Hypothalamus (tissue), 51 donors: ENCODE results near the gene STARD7.
"Not testable (repeated sequence)": the region's sequence is repeated elsewhere in the genome, so short reads cannot be mapped to it uniquely, and the experiment has no call there.

ENCODE experiments used
- DNase-seq, 51 donors: peaks; one replicate each; lab custom pipeline; 2025; lab: John Stamatoyannopoulos, UW

STARD7 gene

GRCh38 chr2:96169868-96170507, 38.6 kb downstream of the STARD7 start:
- DNase-seq: no peak

GRCh38 chr2:96167407-96168013, 41.1 kb downstream of the STARD7 start:
- DNase-seq: no peak

GRCh38 chr2:96164459-96165184, 44.0 kb downstream of the STARD7 start:
- peak in 33 of 51 donors; percentile 17 to 86 (median 56) for DNase-seq

GRCh38 chr2:96163768-96164429, 44.7 kb downstream of the STARD7 start:
- peak in 1 of 51 donors; percentile 23 for DNase-seq

- DNase-seq: no peak
Measured at GRCh38 chr2:96163415-96163767, 45.2 kb downstream of the STARD7 start.

- no peak for DNase-seq
Measured at GRCh38 chr2:96161898-96162297, 46.7 kb downstream of the STARD7 start.

GRCh38 chr2:96160366-96160765, 48.3 kb downstream of the STARD7 start:
- DNase-seq: not testable (repeated sequence)

- no peak for DNase-seq
Measured at GRCh38 chr2:96159084-96159830, 49.4 kb downstream of the STARD7 start.

- no peak for DNase-seq
Measured at GRCh38 chr2:96158554-96158940, 50.1 kb downstream of the STARD7 start.

GRCh38 chr2:96157649-96158553, 50.7 kb downstream of the STARD7 start:
- no peak for DNase-seq

- no peak for DNase-seq
Measured at GRCh38 chr2:96156926-96157648, 51.5 kb downstream of the STARD7 start.

GRCh38 chr2:96156011-96156820, 52.4 kb downstream of the STARD7 start:
- no peak for DNase-seq

GRCh38 chr2:96154506-96155380, 53.9 kb downstream of the STARD7 start:
- DNase-seq: no peak

GRCh38 chr2:96153991-96154431, 54.6 kb downstream of the STARD7 start:
- DNase-seq: no peak

GRCh38 chr2:96153291-96153713, 55.3 kb downstream of the STARD7 start:
- no peak for DNase-seq

- no peak for DNase-seq
Measured at GRCh38 chr2:96152304-96153161, 56.1 kb downstream of the STARD7 start.
